K562 (cell line): ENCODE data around the gene ACTG2. TPM values are rescaled to one million over a fixed set of nuclear protein-coding genes. Genes with fewer than 3 reads are reported as not detected.

ENCODE experiments used
- ATAC-seq: fragments of 200-7000 bp; cut with Tn5 transposase; 3 replicates; pipeline ENCODE4 v1.9.1; 2020; ENCODE audit warnings: moderate library complexity
- BruUV-seq: library from RNA; stranded (reverse); fragments of 400-500 nt; replicated peaks from 2 replicates; lab custom pipeline; 2021; lab: Mats Ljungman, UMichigan
- CTCF ChIA-PET: fragments of 300-600 bp; formaldehyde crosslinking; extraction: SDS; loops from one replicate; lab custom pipeline; 2021; ENCODE audit warnings: low intra/inter-chr PET ratio; lab: Yijun Ruan, JAX
- POLR2A ChIA-PET: fragments of 300-600, 350-650 bp; sonication (Branson Sonifier 250); formaldehyde crosslinking; extraction: SDS; loops from one replicate; lab custom pipeline; 2021; ENCODE audit warnings: antibody characterized with exemption, inconsistent platforms; lab: Yijun Ruan, JAX
- DNase-seq, 4 experiments: peaks; one replicate each; pipeline versions ENCODE4 v3.0.0 to v3.0.0-alpha.2; 2011 to 2018; ENCODE audit warnings: low spot score in 3 of 4, mixed read lengths in 3 of 4; ENCODE audit errors: extremely low read depth in 1 of 4
- FAIRE-seq: peaks from 2 replicates; lab custom pipeline; 2011; peaks lifted over from hg19 to GRCh38; lab: Jason Lieb, UNC
- H2AFZ ChIP-seq: 2 replicates; pipeline ENCODE4 v1.6.0; 2011; ENCODE audit warnings: low read depth, low read length, control low read depth, inconsistent platforms
- H3K27ac ChIP-seq: fragments of 200-600 bp; 3 replicates; pipeline ENCODE4 v1.8.0; 2011; ENCODE audit warnings: low read depth, mild to moderate bottlenecking, control low read depth, inconsistent platforms, low read length, moderate library complexity, mixed read lengths; ENCODE audit errors: extremely low read depth
- H3K27me3 ChIP-seq, 2 experiments: fragments of 300-600 bp in 1 of 2; 2 replicates in 1 of 2; 3 replicates in 1 of 2; pipeline versions ENCODE4 v1.6.0 to v1.8.0; 2011; ENCODE audit warnings: inconsistent platforms in 2 of 2, low read length in 2 of 2, mild to moderate bottlenecking in 1 of 2, mixed read lengths in 1 of 2, moderate library complexity in 1 of 2; ENCODE audit not compliant: control insufficient read depth in 2 of 2, insufficient read depth in 2 of 2
- H3K36me3 ChIP-seq: fragments of 300-600 bp; 3 replicates; pipeline ENCODE4 v1.8.0; 2011; ENCODE audit warnings: mild to moderate bottlenecking, low read length, inconsistent platforms; ENCODE audit not compliant: control insufficient read depth, insufficient read depth
- H3K4me1 ChIP-seq, 2 experiments: fragments of 200-600 bp in 1 of 2; replicated peaks in 1 of 2; 2 replicates in 1 of 2; 3 replicates in 1 of 2; pipeline versions ENCODE4 v1.5.1 to v1.8.0; 2011; ENCODE audit warnings: inconsistent platforms in 2 of 2, low read length in 2 of 2, mild to moderate bottlenecking in 1 of 2, mixed read lengths in 1 of 2, moderate library complexity in 1 of 2; ENCODE audit not compliant: control insufficient read depth in 2 of 2, insufficient read depth in 2 of 2
- H3K4me2 ChIP-seq: 2 replicates; pipeline ENCODE4 v1.6.1; 2011; ENCODE audit warnings: low read length, control low read depth, inconsistent platforms, mixed read lengths; ENCODE audit not compliant: insufficient read depth
- H3K4me3 ChIP-seq: fragments of 200-600 bp; sonication (generic), shearing (Covaris generic); 2 replicates; pipeline ENCODE4 v1.5.1; 2016; ENCODE audit warnings: control low read depth, inconsistent platforms
- H3K79me2 ChIP-seq: fragments of 200-600 bp; 3 replicates; pipeline ENCODE4 v1.8.0; 2011; ENCODE audit warnings: low read length, inconsistent platforms; ENCODE audit not compliant: control insufficient read depth, insufficient read depth
- H3K9ac ChIP-seq, 2 experiments: 2 replicates each; pipeline versions ENCODE4 v1.6.0 to v1.6.1; 2011; ENCODE audit warnings: low read depth in 2 of 2, low read length in 2 of 2, control low read depth in 1 of 2, inconsistent platforms in 1 of 2, mild to moderate bottlenecking in 1 of 2, mixed read lengths in 1 of 2; ENCODE audit not compliant: insufficient read depth in 1 of 2
- H3K9me1 ChIP-seq: one replicate; pipeline ENCODE4 v1.6.0; 2011; ENCODE audit warnings: inconsistent platforms, mild to moderate bottlenecking, low read length, moderate library complexity; ENCODE audit not compliant: control insufficient read depth, insufficient read depth
- H3K9me3 ChIP-seq: replicated peaks from 2 replicates; pipeline ENCODE4 v1.5.1; 2011; ENCODE audit warnings: low read depth, low read length, inconsistent platforms; ENCODE audit not compliant: control insufficient read depth, insufficient read depth
- H4K20me1 ChIP-seq: replicated peaks from 2 replicates; pipeline ENCODE4 v1.6.1; 2011; ENCODE audit warnings: low read length, inconsistent platforms, mixed read lengths; ENCODE audit not compliant: control insufficient read depth, insufficient read depth
- ATF3 ChIP-seq, 2 experiments: fragments of 450-650 bp in 1 of 2; sonication (generic) in 1 of 2; formaldehyde crosslinking in 1 of 2; IDR thresholded peaks in 1 of 2; conservative IDR thresholded peaks in 1 of 2; 2 replicates each; pipeline versions ENCODE4 v1.6.1 to v1.8.1; 2016 to 2023; ENCODE audit warnings: mild to moderate bottlenecking in 2 of 2, moderate library complexity in 2 of 2, inconsistent platforms in 1 of 2, missing genetic modification reagents in 1 of 2
- BCOR ChIP-seq: fragments of 450-650 bp; IDR thresholded peaks from 2 replicates; pipeline ENCODE4 v1.6.1; 2016
- FOSL1 ChIP-seq: fragments of 200-800 bp; sonication (Bioruptor generic); conservative IDR thresholded peaks from 2 replicates; pipeline ENCODE4 v1.6.1; 2016; ENCODE audit warnings: missing genetic modification characterization, missing compliant biosample characterization
- JUN ChIP-seq, 2 experiments: sonication (generic) in 1 of 2; formaldehyde crosslinking in 1 of 2; IDR thresholded peaks; 2 replicates each; pipeline versions ENCODE4 v1.6.1 to v1.8.0; 2012 to 2022; ENCODE audit warnings: borderline replicate concordance in 2 of 2, mild to moderate bottlenecking in 2 of 2, improper control_type of control experiment in 1 of 2, low read depth in 1 of 2, low read length in 1 of 2, missing genetic modification reagents in 1 of 2
- JUND ChIP-seq, 2 experiments: IDR thresholded peaks; 2 replicates in 1 of 2; 3 replicates in 1 of 2; pipeline ENCODE4 v1.6.1; 2011; ENCODE audit warnings: borderline replicate concordance in 2 of 2, low read depth in 2 of 2, low read length in 2 of 2, improper control_type of control experiment in 1 of 2, missing biosample characterization in 1 of 2, missing genetic modification characterization in 1 of 2, missing genetic modification reagents in 1 of 2
- MAFK ChIP-seq: IDR thresholded peaks from 2 replicates; pipeline ENCODE4 v1.6.1; 2011; ENCODE audit warnings: low read length, improper control_type of control experiment
- RBM25 ChIP-seq: fragments of 200-400 bp; formaldehyde crosslinking; IDR thresholded peaks from 2 replicates; pipeline ENCODE4 v1.6.1; 2018; ENCODE audit warnings: low read length, low read depth, moderate library complexity; ENCODE audit not compliant: severe bottlenecking
- ZNF384 ChIP-seq: IDR thresholded peaks from 2 replicates; pipeline ENCODE4 v1.6.1; 2012; ENCODE audit warnings: low read depth, low read length, improper control_type of control experiment
- WGBS: fragments of 100-300 bp; shearing (Covaris generic); methylation state at CpG from one replicate; pipeline ENCODE4 v1.1.6; 2016; ENCODE audit warnings: low coverage, mixed read lengths; ENCODE audit not compliant: insufficient coverage; ENCODE audit errors: missing lambda C conversion rate; 5-methylcytosine and 5-hydroxymethylcytosine counted together
- in situ Hi-C: fragments of 300-500 bp; cut with MboI; formaldehyde crosslinking; loops from 4 replicates; pipeline ENCODE4 v1.15.0; 2018; ENCODE audit warnings: inconsistent platforms, mixed read lengths
- intact Hi-C: fragments of 100-400 bp; cut with micrococcal nuclease; formaldehyde crosslinking; loops from 2 replicates; pipeline ENCODE4 v1.14.2; 2022
- polyA plus RNA-seq, 8 experiments: library from polyadenylated mRNA; depleted of rRNA in 4 of 8; stranded (reverse) in 5 of 8; unstranded in 3 of 8; fragments of >200 nt; fragmentation: Nextera tagmentation in 2 of 8; fragmentation: Illumina TruSeq in 1 of 8; extraction: Ambion mirVana in 2 of 8; extraction: Trizol in 1 of 8; gene quantifications; 2 replicates each; pipeline versions ENCODE4 v1.2.1 to v1.2.3, GENCODE V29; 2011 to 2014; ENCODE audit warnings: inconsistent platforms in 1 of 8, missing spikeins in 1 of 8
- total RNA-seq, 7 experiments: library from RNA; depleted of rRNA in 6 of 7; stranded (reverse); fragments of >200 nt in 6 of 7; fragmentation: Illumina TruSeq in 2 of 7; extraction: Trizol in 2 of 7; gene quantifications; 2 replicates each; pipeline versions ENCODE4 v1.2.1 to v1.2.3, GENCODE V29; 2011 to 2021; ENCODE audit warnings: low replicate concordance in 1 of 7

The ACTG2 gene
- total and polyA plus RNA-seq, 9 of the 15 experiments (the other 6 are each of a cell fraction or from before 2014, with no cell fraction given) = 0.06 to 0.60 TPM; not detected in 7

GRCh38 chr2:73859721-73860586 lies 32.9 kb upstream of the ACTG2 start:
- no peak overlapping the region for H3K27ac ChIP-seq
- FAIRE-seq = no peak
- peaks cover 77% of the 10 kb centered on the region for H3K36me3 ChIP-seq
- intact Hi-C loops (no loop called here), in situ Hi-C loops (no loop called here)
- no TSS peak for BruUV-seq
- no peak overlapping the region for H3K4me2 ChIP-seq
- no peaks in the 10 kb centered on the region for H3K4me1 ChIP-seq
- TF ChIP-seq JUND (IDR thresholded peaks at IDR 0.05; ENCODE audit: borderline replicate concordance, low read depth, low read length) (peak; percentile 38; the same call in 1 of the 2 replicates), JUND (tag; IDR thresholded peaks at IDR 0.05; ENCODE audit: borderline replicate concordance, low read depth, low read length) (no peak; the same call in 2 of the 3 replicates), FOSL1 (tag) (peak; percentile 50; the same call in 1 of the 2 replicates), RBM25 (peak; percentile 93), ZNF384 (no peak), ATF3 (IDR thresholded peaks at IDR 0.05) (peak; percentile 73), ATF3 (CRISPR knock-in tag; conservative IDR thresholded peaks at IDR 0.05) (no peak), MAFK (no peak), BCOR (peak; percentile 72; the same call in 1 of the 2 replicates), JUN (IDR thresholded peaks at IDR 0.05; ENCODE audit: borderline replicate concordance, low read depth, low read length) (peak; percentile 63; the same call in 1 of the 2 replicates), JUN (CRISPR knock-in tag; IDR thresholded peaks at IDR 0.05; ENCODE audit: borderline replicate concordance) (no peak)
- WGBS = 83% methylated on average over 6 of the region's 6 CpGs
- ChIA-PET CTCF (no interaction called here), POLR2A (no interaction called here)
- no peaks in the 10 kb centered on the region for H3K27me3 ChIP-seq
- H4K20me1 ChIP-seq = no peaks in the 10 kb centered on the region
- H3K4me3 ChIP-seq = no peak overlapping the region
- no peak for ATAC-seq
- no peak overlapping the region for H2AFZ ChIP-seq
- H3K9ac ChIP-seq = no peak overlapping the region
- H3K9me3 ChIP-seq = no peaks in the 10 kb centered on the region
- peak in 3 of 4 experiments; percentile 23 to 35 (median 30) for DNase-seq
- H3K79me2 ChIP-seq = no peaks in the 10 kb centered on the region
- H3K9me1 ChIP-seq = no peaks in the 10 kb centered on the region
